AG04450 (cell line): ENCODE data around the gene CATSPER3. TPM values are rescaled to one million over a fixed set of nuclear protein-coding genes. Genes with fewer than 3 reads are reported as not detected.

Source experiments
- CTCF ChIA-PET: fragments of 300-600, 350-600 bp; formaldehyde crosslinking; extraction: SDS; loops from one replicate; lab custom pipeline; 2022; ENCODE audit warnings: antibody characterized with exemption, inconsistent platforms; lab: Charles Lee
- POLR2A ChIA-PET: fragments of 350-600 bp; formaldehyde crosslinking; extraction: SDS; loops from one replicate; lab custom pipeline; 2021; ENCODE audit warnings: antibody characterized with exemption, inconsistent platforms; lab: Yijun Ruan, JAX
- DNase-seq: peaks from one replicate; pipeline ENCODE4 v3.0.0-alpha.2; 2011; ENCODE audit warnings: low read depth, low spot score
- H3K27ac ChIP-seq: one replicate; pipeline ENCODE4 v1.5.1; 2012; ENCODE audit warnings: low read depth, low read length, control low read depth
- H3K27me3 ChIP-seq: one replicate; pipeline ENCODE4 v1.6.0; 2012; ENCODE audit warnings: low read length; ENCODE audit not compliant: control insufficient read depth, insufficient read depth
- H3K4me3 ChIP-seq: 2 replicates; pipeline ENCODE4 v1.5.1; 2011; ENCODE audit warnings: mild to moderate bottlenecking, low read depth, low read length, control low read depth
- H3K9me3 ChIP-seq: 2 replicates; pipeline ENCODE4 v1.5.1; 2012; ENCODE audit warnings: low read length; ENCODE audit not compliant: control insufficient read depth, insufficient read depth
- CTCF ChIP-seq: IDR thresholded peaks from 2 replicates; pipeline ENCODE4 v1.5.1; 2011; ENCODE audit warnings: low read depth, low read length, control low read depth, inconsistent platforms
- polyA plus RNA-seq: library from polyadenylated mRNA; depleted of rRNA; stranded (reverse); fragments of >200 nt; gene quantifications from 2 replicates; pipeline ENCODE4 v1.2.3, GENCODE V29; 2011

Gene CATSPER3
- polyA plus RNA-seq, 1 experiment = 0.22 TPM

GRCh38 chr5:135040034-135040332, 72.3 kb downstream of the CATSPER3 start:
- H3K27me3 ChIP-seq = peaks cover 73% of the 10 kb centered on the region
- H3K27ac ChIP-seq = no peak overlapping the region
- no peak for DNase-seq
- no peak for TF ChIP-seq CTCF
- peaks cover 26% of the 10 kb centered on the region for H3K9me3 ChIP-seq
- no peak overlapping the region for H3K4me3 ChIP-seq
- ChIA-PET CTCF (no interaction called here), POLR2A (no interaction called here)

- Histone ChIP-seq H3K27ac (no peak overlapping the region), H3K4me3 (no peak overlapping the region), H3K27me3 (peaks cover 78% of the 10 kb centered on the region), H3K9me3 (peaks cover 26% of the 10 kb centered on the region)
- POLR2A ChIA-PET = no interaction called here
- CTCF ChIA-PET = no interaction called here
- no peak for DNase-seq
- no peak for TF ChIP-seq CTCF
Measured at GRCh38 chr5:135040333-135041144, 72.8 kb downstream of the CATSPER3 start.

- Histone ChIP-seq H3K4me3 (no peak overlapping the region), H3K27me3 (peaks cover 85% of the 10 kb centered on the region), H3K27ac (no peak overlapping the region), H3K9me3 (peaks cover 26% of the 10 kb centered on the region)
- no peak for DNase-seq
- CTCF ChIA-PET = no interaction called here
- TF ChIP-seq CTCF = no peak
- POLR2A ChIA-PET = no interaction called here
Measured at GRCh38 chr5:135041145-135041587, 73.5 kb downstream of the CATSPER3 start.

- ChIA-PET POLR2A (interaction anchor here (1.0 kb wide), 1 partner anchor 8 kb away, joined by 4 read pairs; no protein-coding TSS in a partner anchor), CTCF (no interaction called here)
- Histone ChIP-seq H3K4me3 (no peak overlapping the region), H3K27me3 (peaks cover 85% of the 10 kb centered on the region), H3K27ac (no peak overlapping the region), H3K9me3 (peaks cover 26% of the 10 kb centered on the region)
- TF ChIP-seq CTCF = no peak
- DNase-seq = no peak
Measured at GRCh38 chr5:135041726-135042125, 74.0 kb downstream of the CATSPER3 start.

- Histone ChIP-seq H3K27ac (no peak overlapping the region), H3K27me3 (peaks cover 82% of the 10 kb centered on the region), H3K4me3 (no peak overlapping the region), H3K9me3 (peaks cover 26% of the 10 kb centered on the region)
- DNase-seq = no peak
- ChIA-PET CTCF (interaction anchor here (0.6 kb wide), 1 partner anchor 18 kb away, joined by 3 read pairs; no protein-coding TSS in a partner anchor), POLR2A (interaction anchor here (1.0 kb wide), 1 partner anchor 9 kb away, joined by 4 read pairs; no protein-coding TSS in a partner anchor)
- TF ChIP-seq CTCF = no peak
Measured at GRCh38 chr5:135042595-135042994, 74.9 kb downstream of the CATSPER3 start.
